Measurements from ENCODE around the gene UGGT1.

Gene UGGT1

DNA sequence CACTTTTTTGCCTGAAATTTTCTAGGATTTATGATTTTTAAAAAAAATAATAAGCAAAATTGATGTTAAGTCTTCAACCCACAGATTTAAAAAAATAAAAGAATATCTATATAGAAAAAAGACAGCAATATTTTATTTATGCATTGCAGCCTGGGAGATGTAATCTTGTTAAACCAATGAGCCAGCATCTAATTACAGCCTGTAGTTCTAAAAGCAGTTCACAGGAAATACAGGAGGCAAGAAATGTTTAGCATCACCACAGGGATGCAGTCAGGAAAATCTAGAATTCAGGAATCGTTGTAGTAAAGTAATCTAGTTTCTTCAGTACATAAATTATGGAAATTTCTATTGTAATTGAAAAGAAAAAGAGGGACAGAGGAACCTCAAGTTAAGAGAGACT is 17.2 kb downstream of the UGGT1 start:
- no peak for DNase-seq

DNA sequence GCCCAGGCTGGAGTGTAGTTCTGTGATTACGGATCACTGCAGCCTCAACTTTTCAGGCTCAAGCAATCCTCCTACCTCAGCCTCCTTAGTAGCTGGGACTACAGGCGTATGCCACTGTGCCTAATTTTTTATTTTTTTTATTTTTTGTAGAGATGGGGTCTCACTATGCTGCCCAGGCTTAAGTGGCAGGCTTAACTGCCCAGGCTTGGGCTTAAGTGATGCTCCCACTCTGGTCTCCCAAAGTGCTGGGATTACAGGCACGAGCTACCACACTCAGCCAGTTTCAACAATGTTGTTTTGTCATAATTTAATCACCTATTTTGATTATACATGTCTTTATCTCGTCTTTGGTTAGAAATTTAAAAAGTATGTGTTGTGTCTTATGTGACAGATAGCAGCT is 18.2 kb downstream of the UGGT1 start:
- DNase-seq = no peak

DNA sequence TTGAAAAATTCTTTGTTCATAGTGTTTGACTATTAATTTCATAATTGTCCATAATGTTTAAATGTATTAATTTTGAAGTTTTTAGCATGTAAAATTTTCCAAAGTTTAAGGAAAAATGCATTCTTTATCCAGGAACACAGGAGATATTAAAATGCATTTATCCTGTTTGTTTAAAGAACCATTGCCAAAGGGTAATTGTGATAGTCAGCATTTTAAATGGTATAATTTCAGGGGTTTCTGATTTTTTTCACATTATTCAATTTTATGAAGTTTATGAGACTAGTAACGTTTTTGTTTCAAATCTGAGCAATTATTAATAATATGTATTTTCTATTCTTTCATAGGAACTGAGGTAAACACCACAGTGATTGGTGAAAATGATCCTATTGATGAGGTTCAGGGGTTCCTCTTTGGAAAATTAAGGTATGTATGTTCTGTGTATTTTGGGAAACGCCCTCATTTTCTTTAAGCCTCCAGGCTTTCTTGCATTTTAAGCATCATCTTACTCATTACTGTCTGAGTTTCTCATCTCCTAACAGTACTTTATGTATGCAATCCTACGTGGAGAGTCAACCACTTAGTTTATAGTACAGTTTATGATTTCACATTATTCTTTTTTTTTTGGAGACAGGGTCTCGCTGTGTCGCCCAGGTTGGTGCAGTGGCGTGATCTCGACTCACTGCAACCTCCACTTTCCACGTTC is 25.1 kb downstream of the UGGT1 start:
- no peak for DNase-seq

DNA sequence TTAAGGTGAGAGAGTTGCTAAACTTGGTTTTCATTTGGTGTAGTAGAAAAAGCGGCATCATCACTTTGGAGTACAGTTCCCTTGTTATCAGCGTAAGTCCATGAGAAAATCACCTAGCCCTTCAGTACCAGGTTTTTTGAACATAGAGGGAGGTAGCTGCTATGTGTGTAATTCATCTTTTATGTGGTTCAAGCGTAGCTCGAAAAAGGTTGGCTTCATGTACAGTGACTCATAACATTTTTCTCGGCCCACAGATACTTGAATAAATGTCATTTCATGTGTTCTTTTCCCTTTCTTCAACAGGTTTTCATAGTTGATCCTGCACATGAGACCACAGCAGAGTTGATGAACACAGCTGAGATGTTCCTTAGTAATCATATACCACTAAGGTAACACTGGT is 43.6 kb downstream of the UGGT1 start:
- DNase-seq = no peak

DNA sequence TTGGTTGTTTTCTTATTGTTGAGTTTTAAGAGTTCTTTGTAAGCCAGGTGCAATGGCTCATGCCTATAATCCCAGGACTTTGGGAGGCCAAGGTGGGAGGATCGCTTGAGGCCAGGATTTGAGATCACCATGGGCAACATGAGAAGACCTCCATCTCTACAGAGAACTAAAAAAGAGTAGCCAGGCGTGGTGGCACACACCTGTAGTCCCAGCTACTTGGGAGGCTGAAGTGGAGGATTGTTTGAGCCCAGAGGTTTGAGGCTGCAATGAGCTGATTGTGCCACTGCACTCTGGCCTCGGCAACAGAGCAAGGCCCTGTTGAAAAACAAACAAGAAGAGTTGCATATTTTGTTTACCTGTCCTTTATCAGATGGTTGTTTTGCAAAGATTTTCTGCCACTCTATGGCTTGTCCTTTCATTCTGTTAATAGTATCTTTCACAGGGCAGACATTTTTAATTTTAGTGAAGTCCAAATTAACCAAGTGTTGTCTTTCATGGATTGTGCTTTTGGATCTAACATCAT is 46.2 kb downstream of the UGGT1 start:
- DNase-seq = no peak

DNA sequence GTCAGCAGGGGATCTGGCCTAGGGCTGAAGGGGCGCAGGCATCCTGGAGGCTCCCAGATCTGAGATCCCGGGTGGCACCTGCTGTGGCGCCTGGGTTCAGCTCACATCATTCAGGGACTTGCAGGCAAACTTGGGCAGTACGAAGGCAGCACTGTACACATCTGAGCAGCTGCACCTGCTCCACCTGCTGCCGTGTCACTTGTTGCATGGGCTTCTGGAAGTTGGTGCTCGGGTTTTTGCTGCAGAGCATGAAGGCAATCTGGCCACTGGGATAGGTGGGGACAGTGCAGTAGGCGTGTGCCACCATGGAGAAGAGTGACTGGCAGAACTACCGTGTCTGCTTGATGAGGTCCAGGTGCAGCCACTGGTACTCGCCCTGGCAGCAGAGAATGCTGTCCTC is 48.6 kb downstream of the UGGT1 start:
- DNase-seq = no peak

DNA sequence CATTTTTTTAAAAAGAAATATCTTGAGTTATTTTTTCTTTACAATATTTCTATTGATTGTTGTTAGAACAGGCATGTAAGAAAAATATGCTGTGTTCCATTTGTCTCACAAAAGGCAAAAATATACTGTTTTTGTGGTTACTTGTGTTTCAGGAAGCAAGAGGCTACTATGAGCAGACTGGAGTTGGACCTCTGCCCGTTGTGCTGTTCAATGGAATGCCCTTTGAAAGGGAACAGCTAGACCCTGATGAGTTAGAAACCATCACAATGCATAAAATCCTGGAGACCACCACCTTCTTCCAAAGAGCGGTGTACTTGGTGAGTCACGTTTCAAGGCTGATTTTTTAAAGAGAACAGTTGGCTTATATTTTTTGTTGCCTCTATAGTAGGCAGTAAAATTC is 54.7 kb downstream of the UGGT1 start:
- no peak for DNase-seq

DNA sequence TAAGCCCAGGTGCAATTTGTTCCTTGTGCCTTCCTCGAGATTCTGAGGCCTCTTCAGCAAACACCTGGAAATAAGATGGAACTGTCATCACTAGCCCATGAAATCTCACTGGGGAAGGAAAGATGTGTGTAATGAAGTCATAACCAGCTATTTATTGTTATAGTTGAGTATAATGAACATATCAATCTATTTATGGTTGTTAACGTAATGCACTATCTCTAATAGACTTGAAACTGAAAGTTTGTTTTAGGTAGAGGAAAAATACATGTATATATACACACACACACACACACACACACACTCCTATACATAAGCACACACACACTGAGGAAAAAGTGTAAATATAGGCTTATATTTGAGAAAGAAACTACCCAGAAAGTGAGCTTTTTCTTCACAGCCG is 62.8 kb downstream of the UGGT1 start:
- no peak for DNase-seq

DNA sequence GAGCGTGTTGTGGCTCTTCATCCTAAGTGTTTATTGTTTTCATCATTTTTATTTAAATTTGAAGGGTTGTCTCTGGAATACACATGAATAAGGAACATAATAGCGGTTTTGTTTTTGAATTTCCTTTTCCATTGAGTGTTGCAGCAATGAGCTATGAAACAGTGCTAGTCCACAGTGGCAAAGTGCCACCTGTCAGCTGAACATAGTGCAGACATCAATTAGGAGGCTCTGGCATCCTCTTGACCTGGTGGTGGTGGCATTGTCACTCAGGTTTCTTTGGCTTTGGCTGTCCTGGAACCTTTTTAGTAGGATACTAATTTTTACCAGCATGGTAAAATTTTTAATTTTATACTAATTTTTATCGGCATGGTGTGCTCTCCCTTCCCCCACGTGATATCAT is 63.2 kb downstream of the UGGT1 start:
- DNase-seq = no peak

DNA sequence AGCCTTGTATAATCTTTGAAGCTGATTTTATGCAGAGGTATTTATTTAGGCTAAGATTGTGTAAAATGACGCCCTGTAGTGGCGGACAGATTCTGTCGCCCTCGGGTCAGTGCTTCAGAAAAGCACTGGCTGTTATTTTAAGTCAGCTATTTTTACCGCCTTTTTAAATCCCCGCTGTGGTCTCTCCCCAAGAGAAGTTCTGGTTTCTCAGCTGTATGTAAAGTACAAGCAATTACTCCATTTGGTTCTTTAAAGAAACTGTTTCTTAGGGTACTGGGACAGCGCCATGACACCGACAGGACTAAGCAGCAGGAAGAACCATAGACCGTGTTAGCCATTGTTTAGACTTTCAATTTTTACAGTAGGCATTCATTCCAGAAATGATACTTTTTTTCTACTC is 65.0 kb downstream of the UGGT1 start:
- no peak for DNase-seq

DNA sequence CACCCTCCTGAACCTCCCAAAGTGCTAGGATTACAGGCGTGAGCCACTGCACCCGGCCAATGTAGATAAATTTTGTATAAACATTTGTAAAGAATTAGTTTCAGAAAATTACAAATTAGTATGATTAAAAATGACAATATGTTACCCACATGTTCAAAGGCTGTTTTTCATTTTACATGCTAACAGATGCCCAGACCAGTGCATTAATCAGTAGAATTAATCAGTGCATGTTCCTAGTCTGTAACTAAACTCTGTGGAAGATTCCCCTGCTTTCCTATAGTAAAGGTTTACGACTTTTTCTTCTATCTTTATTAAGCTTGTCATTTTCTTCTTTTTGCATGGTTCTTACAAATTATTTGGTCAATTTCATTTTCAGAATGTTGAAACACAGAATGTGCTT is 65.8 kb downstream of the UGGT1 start:
- DNase-seq = no peak

DNA sequence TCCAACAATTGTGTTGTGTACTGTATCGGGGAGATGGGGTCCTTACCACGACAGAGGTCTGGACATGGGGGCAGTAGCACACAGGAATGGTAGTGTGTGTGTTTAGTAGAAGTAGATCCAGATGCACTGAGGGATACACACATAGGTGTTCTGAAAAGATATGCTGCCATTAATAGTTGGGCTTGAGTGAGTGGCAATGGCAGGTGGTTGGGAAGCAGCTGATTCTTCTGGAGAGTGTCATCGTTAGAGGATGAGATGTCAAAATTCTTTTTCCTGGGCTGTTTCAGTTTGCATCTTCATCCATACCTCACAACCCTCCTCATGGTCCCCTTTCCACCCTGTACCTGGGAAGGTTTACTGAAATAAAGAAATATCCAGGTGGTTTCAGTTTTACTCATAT is 66.6 kb downstream of the UGGT1 start:
- no peak for DNase-seq

DNA sequence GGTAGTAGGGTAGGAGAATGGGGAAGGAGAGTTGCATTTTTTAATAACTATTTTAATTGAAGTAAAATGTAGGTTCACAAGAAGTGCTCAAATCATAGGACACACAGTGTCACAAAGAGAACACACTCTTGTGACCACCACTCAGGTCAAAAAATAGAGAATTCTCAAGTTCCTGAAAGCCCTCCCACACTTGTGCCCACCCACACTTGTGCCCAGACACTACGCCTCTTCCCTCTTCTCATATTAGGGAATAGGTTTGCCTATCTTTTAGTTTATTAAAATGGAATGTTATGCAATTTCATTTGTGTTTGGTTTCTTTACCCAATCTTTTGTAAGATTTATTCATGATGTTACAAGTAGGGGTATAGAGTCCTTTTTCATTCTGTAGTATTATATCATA is 67.2 kb downstream of the UGGT1 start:
- DNase-seq = peak; percentile 43 to 57 (median 47)

DNA sequence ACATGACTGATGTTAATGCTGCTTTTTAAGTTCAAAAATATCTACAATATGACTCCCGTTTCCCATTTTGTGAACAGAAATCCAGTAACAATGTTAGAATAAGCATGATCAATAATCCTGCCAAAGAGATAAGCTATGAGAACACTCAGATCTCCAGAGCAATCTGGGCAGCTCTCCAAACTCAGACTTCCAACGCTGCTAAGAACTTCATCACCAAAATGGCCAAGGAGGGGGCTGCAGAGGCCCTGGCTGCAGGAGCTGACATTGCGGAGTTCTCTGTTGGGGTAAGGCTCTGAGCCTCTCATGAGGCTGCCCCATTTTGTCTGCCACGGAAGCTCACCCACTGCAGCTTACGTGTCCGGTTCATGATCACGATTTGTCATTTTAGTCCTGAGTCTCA is 68.4 kb downstream of the UGGT1 start:
- no peak for DNase-seq

DNA sequence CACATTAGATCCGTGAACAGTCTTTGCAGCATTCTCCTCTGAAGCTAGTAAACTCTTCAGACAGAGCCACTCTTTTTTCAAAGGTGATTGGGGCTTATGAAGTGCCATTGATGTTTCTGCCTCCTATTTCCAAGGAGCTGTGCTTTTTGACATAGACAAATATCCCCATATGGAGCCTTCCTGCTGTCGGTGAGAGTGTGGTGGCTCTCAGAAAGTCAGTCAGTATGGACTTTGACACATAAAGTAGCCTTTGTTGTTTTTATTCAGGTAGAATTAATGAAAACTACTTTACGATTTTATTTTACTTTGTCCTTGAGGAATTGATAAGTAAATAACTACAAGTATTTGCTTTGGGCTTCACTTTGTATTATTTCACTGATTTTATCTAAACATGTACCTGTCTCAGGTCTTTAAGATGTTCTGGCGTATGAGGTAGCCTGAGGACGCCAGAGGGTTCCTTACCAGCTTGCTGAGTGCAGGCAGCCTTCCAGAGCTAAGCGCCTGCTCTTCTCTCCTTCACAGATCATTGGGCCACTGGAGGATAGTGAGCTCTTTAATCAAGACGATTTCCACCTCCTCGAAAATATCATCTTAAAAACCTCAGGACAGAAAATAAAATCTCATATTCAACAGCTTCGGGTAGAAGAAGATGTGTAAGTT is 69.7 kb downstream of the UGGT1 start:
- no peak for DNase-seq

DNA sequence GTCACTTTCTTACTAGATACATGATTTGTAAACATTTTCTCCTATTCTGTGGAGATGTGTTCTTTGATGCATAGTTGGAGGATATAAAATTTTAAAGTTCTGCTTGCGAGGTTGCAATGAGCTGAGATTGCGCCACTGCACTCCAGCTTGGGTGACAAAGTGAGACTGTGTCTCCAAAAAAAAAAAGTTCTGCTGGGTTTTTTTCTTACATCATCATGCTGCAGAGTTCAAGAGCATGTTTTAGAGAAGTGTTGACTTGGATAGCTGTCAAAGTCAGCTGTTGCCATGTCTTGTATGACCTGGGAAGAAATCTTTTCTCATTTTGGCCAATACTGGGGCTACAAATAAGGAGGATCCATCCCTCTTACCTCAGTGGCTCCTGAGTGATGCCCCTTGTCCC is 71.3 kb downstream of the UGGT1 start:
- DNase-seq = peak; percentile 73 to 91 (median 89)

DNA sequence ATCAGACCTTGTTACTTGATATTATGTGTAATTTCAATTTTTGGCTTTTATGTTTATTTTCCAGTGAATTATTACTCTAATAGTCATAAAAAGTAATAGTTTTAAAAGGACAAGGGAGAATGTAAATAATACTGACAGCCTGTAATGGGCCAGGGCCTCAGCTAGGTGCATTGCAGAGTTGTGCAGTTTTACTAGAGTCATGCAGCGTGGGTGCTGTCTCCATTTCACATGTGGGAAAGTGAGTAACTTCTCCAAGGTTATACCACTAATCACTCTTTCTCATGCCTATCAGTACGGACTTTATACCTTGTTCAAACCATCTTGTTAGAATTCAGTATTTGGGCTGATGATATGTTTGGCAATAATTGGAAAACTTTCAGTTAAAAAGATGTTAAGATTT is 73.3 kb downstream of the UGGT1 start:
- DNase-seq = no peak

DNA sequence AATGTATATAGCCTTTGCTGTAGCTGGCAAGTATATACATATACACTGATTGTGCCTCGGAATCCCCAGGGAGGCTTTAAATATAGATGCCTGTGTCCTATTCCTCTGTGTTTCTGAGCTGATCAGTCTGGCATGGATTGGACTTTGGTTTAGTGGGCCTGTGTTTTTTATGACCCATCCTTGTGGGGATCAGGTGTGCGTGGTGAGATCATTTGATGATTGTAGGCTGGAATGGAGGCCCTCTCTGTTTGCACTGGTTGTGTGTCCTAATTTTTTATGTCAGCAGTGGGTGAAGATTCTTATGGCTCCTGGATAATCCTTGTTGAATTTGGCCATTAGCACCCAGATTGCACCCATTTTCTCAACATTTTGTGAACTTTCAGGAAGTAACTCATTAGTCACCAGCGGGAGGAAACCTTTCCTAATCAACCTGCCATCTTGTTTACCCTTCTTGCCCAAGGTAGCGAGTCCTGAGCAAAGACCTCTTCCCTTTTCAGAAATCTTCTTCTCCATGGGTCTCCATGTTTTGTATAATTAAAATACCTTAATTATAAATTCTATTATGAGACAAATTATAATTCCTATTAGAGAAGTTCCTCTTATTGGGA is 75.8 kb downstream of the UGGT1 start:
- peak; percentile 46 to 67 (median 54) for DNase-seq

DNA sequence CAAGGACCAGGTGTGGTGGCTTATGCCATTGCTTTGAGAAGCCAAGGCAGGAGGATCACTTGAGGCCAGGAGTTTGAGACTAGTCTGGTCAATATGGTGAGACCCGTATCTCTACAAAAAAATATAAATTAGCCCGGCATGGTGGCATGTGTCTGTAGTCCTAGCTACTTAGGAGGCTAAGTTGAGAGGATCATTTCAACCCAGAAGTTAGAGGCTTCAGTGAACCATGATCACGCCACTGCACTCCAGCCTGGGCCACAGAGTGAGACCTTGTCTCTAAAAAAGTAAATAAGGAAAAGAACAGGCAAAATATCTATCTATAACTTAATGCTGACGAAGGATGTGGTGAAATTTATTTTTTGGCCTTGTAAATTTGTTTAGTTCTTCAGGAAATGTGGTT is 78.1 kb downstream of the UGGT1 start:
- peak in 1 of 3 donors; percentile 6 for DNase-seq

DNA sequence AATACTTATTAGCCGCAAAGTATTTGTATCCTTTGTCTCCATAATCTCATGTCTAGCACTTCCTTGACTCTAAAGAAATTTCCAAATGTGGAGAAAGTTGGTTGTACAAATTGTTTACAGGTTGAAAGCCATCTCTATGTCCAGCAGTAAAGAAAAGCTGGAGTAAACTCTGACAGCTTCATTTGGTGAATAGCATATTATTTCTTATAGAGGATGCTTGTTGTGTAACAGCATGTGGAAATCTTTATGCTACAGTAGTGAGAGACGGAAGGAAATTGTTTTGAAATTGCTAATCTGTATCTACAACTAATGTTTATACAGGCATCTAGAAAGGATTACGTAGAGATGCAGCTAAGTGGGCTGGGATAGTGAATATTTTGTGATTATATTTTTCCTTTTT is 78.5 kb downstream of the UGGT1 start:
- peak; percentile 38 to 70 (median 69) for DNase-seq

DNA sequence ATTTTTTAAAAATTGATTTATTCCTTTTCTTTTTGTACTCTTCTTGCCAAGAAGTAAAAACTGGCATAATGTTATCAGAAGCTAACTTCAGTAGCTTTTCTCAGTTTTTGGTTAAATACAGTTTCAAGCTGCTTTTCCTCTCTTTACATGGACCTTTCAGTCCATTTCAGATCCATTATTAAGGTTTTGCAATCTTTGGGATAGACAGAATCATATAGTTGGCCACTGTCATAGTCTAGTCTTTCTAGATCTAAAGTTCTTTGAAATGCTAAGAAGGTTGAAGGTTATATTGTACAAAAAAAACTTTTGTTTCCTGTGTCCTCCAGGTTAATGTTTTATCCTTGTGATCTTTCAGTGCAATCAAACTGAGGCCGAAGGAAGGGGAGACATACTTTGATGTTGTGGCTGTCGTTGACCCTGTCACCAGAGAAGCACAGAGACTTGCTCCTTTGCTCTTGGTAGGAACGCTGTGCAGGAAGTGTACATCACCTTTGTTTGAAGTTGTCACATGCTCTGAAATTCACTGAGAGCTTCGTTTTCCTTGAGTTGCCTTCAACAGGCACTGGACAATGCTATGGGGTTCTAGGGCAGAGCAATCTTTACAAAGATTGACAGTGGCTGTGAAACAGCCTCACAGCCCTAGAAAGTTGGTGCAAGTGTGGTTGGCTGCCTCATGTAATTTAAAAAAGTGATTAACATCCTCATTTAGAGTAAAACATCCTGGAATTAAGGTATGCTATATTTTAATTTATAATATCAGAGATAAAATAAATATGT is 79.1 kb downstream of the UGGT1 start:
- DNase-seq = no peak

DNA sequence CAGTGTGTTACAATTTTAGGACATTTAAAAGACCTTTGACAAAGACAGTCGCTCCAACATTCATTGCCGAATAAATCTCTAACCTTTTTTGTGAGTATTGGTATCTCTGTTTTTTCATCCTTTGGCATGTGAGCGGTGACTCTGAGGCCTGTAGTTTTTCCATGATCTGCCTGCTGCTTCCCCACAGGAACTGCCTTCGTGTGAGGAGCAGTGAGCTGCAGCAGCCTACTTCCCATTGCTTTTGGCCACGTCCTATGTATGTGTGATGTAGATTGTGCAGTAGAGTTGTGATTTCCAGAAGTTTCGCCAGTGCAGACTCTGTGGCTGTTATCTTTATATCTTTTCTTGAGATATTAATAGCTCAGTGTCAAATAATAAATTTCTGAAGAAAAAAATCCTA is 79.8 kb downstream of the UGGT1 start:
- DNase-seq = no peak

DNA sequence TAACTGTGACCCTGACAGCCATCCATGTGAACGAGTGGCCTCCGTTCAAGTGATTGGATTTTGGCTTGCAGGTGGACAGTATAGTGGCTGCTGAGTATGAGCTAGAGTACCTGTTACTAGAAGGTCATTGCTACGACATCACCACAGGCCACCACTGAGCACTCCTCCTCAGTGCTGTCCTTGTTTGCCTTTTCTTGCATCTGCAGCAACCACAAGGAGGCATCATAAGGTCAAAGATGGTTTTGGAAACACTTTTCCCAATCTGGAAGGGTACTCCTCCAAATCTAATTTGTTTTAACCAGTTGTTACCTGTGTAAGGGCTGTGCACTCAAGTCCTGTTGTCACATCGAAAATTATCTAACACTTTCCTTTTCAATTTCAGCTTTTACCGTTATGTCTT is 81.2 kb downstream of the UGGT1 start:
- DNase-seq = no peak

Data from suppressor macrophage treated with lipopolysaccharide for 1 hour (primary cell).